ENCODE measurements around the gene TMEM178B. TPM values are rescaled to one million over a fixed set of nuclear protein-coding genes. Genes with fewer than 3 reads are reported as not detected.
"Not testable (repeated sequence)": the region's sequence is repeated elsewhere in the genome, so short reads cannot be mapped to it uniquely, and the experiment has no call there.

The TMEM178B gene
- total RNA-seq, 2 experiments from 2014 or later = 0.22 to 0.25 TPM

- Mint-ChIP-seq H3K4me1 (no peaks in the 10 kb centered on the region), H3K27me3 (peaks cover 14% of the 10 kb centered on the region), H3K4me3 (no peak overlapping the region), H3K9me3 (no peaks in the 10 kb centered on the region), H3K27ac (no peak overlapping the region), H3K36me3 (ENCODE audit: low read depth) (no peaks in the 10 kb centered on the region)
- no peak for DNase-seq
- ChIA-PET CTCF (no interaction called here), POLR2A (no interaction called here)
These were observed 308.0 kb downstream of the TMEM178B start for GRCh38 chr7:141381794-141382427.

- H3K27ac Mint-ChIP-seq; CTCF ChIA-PET; POLR2A ChIA-PET; H3K9me3 Mint-ChIP-seq; H3K36me3 Mint-ChIP-seq (ENCODE audit: low read depth); H3K4me1 Mint-ChIP-seq; DNase-seq; H3K4me3 Mint-ChIP-seq: not testable (repeated sequence)
- H3K27me3 Mint-ChIP-seq = peaks cover 14% of the 10 kb centered on the region
These were observed 309.5 kb downstream of the TMEM178B start for GRCh38 chr7:141383356-141383755.

DNA sequence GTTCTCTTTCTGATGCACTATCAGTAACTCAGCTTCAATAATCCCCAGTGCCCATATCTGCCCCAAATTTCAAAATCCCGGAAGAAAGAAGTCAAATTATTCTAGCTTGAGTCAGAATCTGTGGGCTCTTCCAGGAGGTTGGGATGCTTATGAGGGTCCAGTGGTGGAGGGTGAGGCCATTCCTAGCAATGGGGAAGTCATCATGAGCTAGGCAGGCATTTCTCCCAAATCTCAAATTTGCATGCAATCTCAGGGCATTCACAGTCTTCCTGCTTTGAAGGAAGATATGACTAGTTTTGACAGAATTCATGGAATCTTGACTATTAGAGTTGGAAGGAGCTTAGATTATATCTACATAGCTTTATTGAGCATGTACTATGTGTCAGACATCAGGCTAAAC lies 313.0 kb downstream of the TMEM178B start:
- POLR2A ChIA-PET = no interaction called here
- Mint-ChIP-seq H3K4me1 (no peaks in the 10 kb centered on the region), H3K27me3 (peaks cover 4% of the 10 kb centered on the region), H3K27ac (no peak overlapping the region), H3K36me3 (ENCODE audit: low read depth) (no peaks in the 10 kb centered on the region), H3K9me3 (no peaks in the 10 kb centered on the region), H3K4me3 (no peak overlapping the region)
- no peak for DNase-seq
- CTCF ChIA-PET = interaction anchor here (1.0 kb wide), 1 partner anchor 71 kb away, joined by 3 read pairs; no protein-coding TSS in a partner anchor

GRCh38 chr7:141387521-141388217 lies 313.8 kb downstream of the TMEM178B start:
- ChIA-PET CTCF (interaction anchor here (1.0 to 1.5 kb wide), 2 partner anchors 9 to 72 kb away, joined by 3 read pairs; no protein-coding TSS in a partner anchor), POLR2A (no interaction called here)
- Mint-ChIP-seq H3K4me3 (no peak overlapping the region), H3K36me3 (ENCODE audit: low read depth) (no peaks in the 10 kb centered on the region), H3K4me1 (no peaks in the 10 kb centered on the region), H3K27ac (no peak overlapping the region), H3K27me3 (no peaks in the 10 kb centered on the region), H3K9me3 (no peaks in the 10 kb centered on the region)
- DNase-seq = no peak

DNA sequence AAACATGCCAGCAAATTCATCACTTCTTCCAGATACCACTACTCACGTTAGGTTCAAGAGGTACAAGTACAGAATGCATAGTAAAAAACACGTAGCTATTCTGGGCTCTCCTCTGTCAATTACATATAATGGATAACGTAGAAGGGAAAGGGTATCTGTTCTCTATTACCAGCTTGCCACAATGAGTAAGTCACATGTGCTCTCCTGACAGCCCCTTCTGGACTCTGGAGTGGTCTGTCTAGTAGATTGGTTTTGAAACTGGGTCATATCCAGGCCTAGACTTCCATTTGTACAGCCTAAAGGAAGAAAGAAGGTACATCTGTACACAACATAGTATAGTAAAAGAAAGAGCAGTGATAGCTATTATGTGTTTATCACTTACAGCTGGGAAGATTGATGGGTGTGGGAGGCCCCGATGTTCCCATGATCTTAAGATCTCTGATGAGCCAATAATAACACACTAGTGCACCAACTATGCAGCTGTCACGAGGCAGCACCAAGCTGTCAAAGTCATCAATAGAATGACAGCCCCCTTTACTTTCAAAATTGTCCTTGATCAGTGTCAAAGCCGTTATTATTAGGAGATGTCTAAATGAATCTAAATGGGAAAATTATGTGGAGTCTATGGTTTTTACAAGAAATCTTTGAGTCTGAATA lies 315.4 kb downstream of the TMEM178B start:
- H3K9me3 Mint-ChIP-seq = no peaks in the 10 kb centered on the region
- ChIA-PET POLR2A (no interaction called here), CTCF (interaction anchor here (1.5 kb wide), 1 partner anchor 11 kb away, joined by 3 read pairs; no protein-coding TSS in a partner anchor)
- H3K4me3 Mint-ChIP-seq = no peak overlapping the region
- H3K36me3 Mint-ChIP-seq (ENCODE audit: low read depth) = no peaks in the 10 kb centered on the region
- no peak overlapping the region for H3K27ac Mint-ChIP-seq
- no peak for DNase-seq
- no peaks in the 10 kb centered on the region for H3K27me3 Mint-ChIP-seq
- no peaks in the 10 kb centered on the region for H3K4me1 Mint-ChIP-seq

DNA sequence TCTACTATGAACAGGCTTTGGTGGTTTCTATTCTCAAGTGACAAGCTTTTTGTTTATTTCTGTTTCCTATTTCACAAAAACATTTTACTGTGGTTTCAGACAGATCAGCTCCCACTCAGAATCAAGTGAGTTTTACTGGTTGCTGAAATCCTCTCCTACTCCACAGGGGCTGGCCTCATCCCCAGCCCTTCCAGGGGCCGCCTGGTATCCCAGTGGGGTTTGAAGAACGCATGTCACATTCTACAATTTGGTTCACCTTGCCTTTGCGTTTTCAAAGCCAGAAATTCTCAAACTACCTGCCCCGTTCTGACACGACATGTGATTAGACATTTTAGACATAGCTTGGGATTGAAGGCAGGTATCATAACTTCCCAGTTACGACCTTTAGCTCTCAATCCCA lies 316.5 kb downstream of the TMEM178B start:
- Mint-ChIP-seq H3K9me3 (no peaks in the 10 kb centered on the region), H3K36me3 (ENCODE audit: low read depth) (no peaks in the 10 kb centered on the region), H3K4me1 (no peaks in the 10 kb centered on the region), H3K27me3 (no peaks in the 10 kb centered on the region), H3K4me3 (no peak overlapping the region), H3K27ac (no peak overlapping the region)
- CTCF ChIA-PET = no interaction called here
- POLR2A ChIA-PET = no interaction called here
- DNase-seq = no peak

DNA sequence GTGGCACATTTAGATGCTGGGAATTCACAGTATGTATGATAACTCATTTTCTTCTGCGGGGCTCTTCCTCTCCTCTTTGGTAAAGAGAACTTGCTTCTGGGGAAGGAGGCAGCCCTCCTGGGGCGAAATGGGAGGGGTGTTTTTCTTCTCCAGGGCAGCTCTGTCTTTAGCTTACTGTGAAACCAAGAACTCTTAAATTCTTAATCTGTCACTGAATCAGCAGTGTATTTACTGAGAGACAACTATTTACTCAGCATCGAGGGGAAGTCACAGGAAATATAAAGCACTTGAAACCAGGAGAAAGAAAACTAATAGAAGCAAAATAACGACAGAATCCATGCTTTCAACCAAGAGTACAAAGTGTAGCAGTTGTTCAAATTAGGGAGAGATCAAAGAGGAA lies 319.2 kb downstream of the TMEM178B start:
- no peak for DNase-seq
- Mint-ChIP-seq H3K4me1 (no peaks in the 10 kb centered on the region), H3K9me3 (no peaks in the 10 kb centered on the region), H3K27ac (no peak overlapping the region), H3K4me3 (no peak overlapping the region), H3K27me3 (peaks cover 4% of the 10 kb centered on the region), H3K36me3 (ENCODE audit: low read depth) (no peaks in the 10 kb centered on the region)
- ChIA-PET CTCF (interaction anchor here (0.6 kb wide), 1 partner anchor 27 kb away, joined by 4 read pairs; no protein-coding TSS in a partner anchor), POLR2A (no interaction called here)

DNA sequence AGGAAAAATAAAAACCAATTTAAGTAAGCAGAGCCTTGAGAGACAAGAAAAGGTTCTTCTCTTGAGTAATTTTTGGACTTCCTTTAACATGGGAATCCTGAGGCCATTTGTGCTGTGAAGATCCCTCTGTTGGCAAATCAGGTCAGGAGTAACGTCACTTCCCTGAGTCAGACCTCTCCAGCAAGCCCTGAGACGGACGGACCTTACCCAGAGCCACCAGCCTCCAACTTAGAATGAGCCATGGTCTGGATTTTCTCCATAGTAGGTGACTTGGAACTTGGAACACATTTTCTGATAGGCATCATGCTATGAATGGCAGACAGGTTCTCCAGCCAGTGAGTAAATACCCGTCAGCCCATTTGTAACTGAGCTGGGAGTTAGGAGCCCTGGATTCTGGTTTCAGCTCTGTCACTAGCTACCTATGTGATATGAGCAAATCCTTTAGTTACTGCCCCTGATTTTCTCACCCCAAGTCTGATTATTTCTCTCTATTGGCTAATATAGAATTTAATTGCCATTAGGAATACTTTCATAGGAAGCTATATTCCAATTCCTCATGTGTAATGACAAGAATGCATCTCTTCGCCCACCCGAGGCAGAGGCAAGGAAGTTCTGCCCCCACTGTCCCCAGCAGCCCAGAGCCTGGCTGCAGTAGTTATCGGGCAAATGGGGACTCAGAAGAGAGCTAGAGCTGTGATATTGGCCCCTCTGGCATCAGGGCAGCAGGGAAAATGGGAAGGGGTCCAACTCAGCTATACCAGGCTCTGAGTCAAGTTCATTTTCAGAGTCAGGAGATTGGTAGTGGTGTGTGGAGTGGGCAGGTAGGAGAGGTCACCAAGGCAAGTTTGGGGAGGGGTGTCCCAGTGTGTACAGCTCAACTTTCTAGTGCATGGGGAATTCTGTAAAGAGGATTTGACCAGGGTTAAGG lies 323.6 kb downstream of the TMEM178B start:
- Mint-ChIP-seq H3K36me3 (ENCODE audit: low read depth) (no peaks in the 10 kb centered on the region), H3K4me1 (no peaks in the 10 kb centered on the region), H3K4me3 (no peak overlapping the region), H3K27me3 (peaks cover 6% of the 10 kb centered on the region), H3K9me3 (no peaks in the 10 kb centered on the region), H3K27ac (no peak overlapping the region)
- POLR2A ChIA-PET = no interaction called here
- CTCF ChIA-PET = no interaction called here
- DNase-seq = no peak

- CTCF ChIA-PET = no interaction called here
- Mint-ChIP-seq H3K27ac (no peak overlapping the region), H3K9me3 (no peaks in the 10 kb centered on the region)
These were observed 326.5 kb downstream of the TMEM178B start for GRCh38 chr7:141400356-141400755.

GRCh38 chr7:141402277-141402996 lies 328.6 kb downstream of the TMEM178B start:
- H3K9me3 Mint-ChIP-seq = no peaks in the 10 kb centered on the region
- POLR2A ChIA-PET = no interaction called here
- peaks cover 6% of the 10 kb centered on the region for H3K27me3 Mint-ChIP-seq
- H3K36me3 Mint-ChIP-seq (ENCODE audit: low read depth) = no peaks in the 10 kb centered on the region
- DNase-seq = no peak
- no peaks in the 10 kb centered on the region for H3K4me1 Mint-ChIP-seq
- CTCF ChIA-PET = no interaction called here
- H3K27ac Mint-ChIP-seq = no peak overlapping the region
- no peak overlapping the region for H3K4me3 Mint-ChIP-seq

More at GRCh38 chr7:141400356-141400755, 326.5 kb downstream of the TMEM178B start:
- Mint-ChIP-seq H3K4me3 (no peak overlapping the region), H3K36me3 (ENCODE audit: low read depth) (no peaks in the 10 kb centered on the region), H3K27me3 (peaks cover 6% of the 10 kb centered on the region), H3K4me1 (no peaks in the 10 kb centered on the region)
- no peak for DNase-seq
- POLR2A ChIA-PET = no interaction called here

- H3K36me3 Mint-ChIP-seq (ENCODE audit: low read depth); H3K4me1 Mint-ChIP-seq; H3K27me3 Mint-ChIP-seq; H3K4me3 Mint-ChIP-seq; H3K27ac Mint-ChIP-seq; DNase-seq; POLR2A ChIA-PET; H3K9me3 Mint-ChIP-seq: not testable (repeated sequence)
- CTCF ChIA-PET = interaction anchor here (1.3 kb wide), 1 partner anchor 18 kb away, joined by 3 read pairs; no protein-coding TSS in a partner anchor
These were observed 330.0 kb downstream of the TMEM178B start for GRCh38 chr7:141403846-141404245.

- Mint-ChIP-seq H3K36me3 (ENCODE audit: low read depth) (no peaks in the 10 kb centered on the region), H3K9me3 (no peaks in the 10 kb centered on the region), H3K27me3 (peaks cover 12% of the 10 kb centered on the region), H3K27ac (no peak overlapping the region), H3K4me3 (no peak overlapping the region), H3K4me1 (no peaks in the 10 kb centered on the region)
- DNase-seq = no peak
- CTCF ChIA-PET = no interaction called here
- POLR2A ChIA-PET = no interaction called here
These were observed 332.5 kb downstream of the TMEM178B start for GRCh38 chr7:141406347-141406746.

All from activated CD4-positive, alpha-beta T cell treated with anti-CD3 and anti-CD28 coated beads, Interleukin-2, amount 10 ng/mL, durations not matched to agents 7 days and 5 days (primary cell).